Astrocyte (in vitro differentiated cells and primary cell): ENCODE results near the gene CLK4. TPM values are rescaled to one million over a fixed set of nuclear protein-coding genes. Genes with fewer than 3 reads are reported as not detected.

Experiments used
- DNase-seq: peaks from one replicate; pipeline ENCODE4 v3.0.0-alpha.2; 2010; ENCODE audit warnings: low read depth
- FAIRE-seq: peaks from 2 replicates; lab custom pipeline; 2011; peaks lifted over from hg19 to GRCh38; lab: Jason Lieb, UNC
- H2AFZ ChIP-seq: 2 replicates; pipeline ENCODE4 v1.6.0; 2012; ENCODE audit warnings: low read depth, low read length, inconsistent platforms
- H3K27ac ChIP-seq: 2 replicates; pipeline ENCODE4 v1.5.1; 2011; ENCODE audit warnings: low read depth, low read length, inconsistent platforms
- H3K27me3 ChIP-seq: 2 replicates; pipeline ENCODE4 v1.6.0; 2011; ENCODE audit warnings: low read length, inconsistent platforms; ENCODE audit not compliant: insufficient read depth
- H3K36me3 ChIP-seq: 2 replicates; pipeline ENCODE4 v1.5.1; 2011; ENCODE audit warnings: low read length, inconsistent platforms; ENCODE audit not compliant: insufficient read depth
- H3K4me1 ChIP-seq: 2 replicates; pipeline ENCODE4 v1.5.1; 2011; ENCODE audit warnings: low read length, inconsistent platforms; ENCODE audit not compliant: insufficient read depth
- H3K4me2 ChIP-seq: 2 replicates; pipeline ENCODE4 v1.6.0; 2012; ENCODE audit warnings: low read length, inconsistent platforms
- H3K4me3 ChIP-seq: 2 replicates; pipeline ENCODE4 v1.5.1; 2011; ENCODE audit warnings: low read depth, mild to moderate bottlenecking, low read length, inconsistent platforms; ENCODE audit not compliant: insufficient read depth
- H3K79me2 ChIP-seq: 2 replicates; pipeline ENCODE4 v1.6.0; 2012; ENCODE audit warnings: mild to moderate bottlenecking, low read length, inconsistent platforms; ENCODE audit not compliant: insufficient read depth
- H3K9ac ChIP-seq: 2 replicates; pipeline ENCODE4 v1.6.0; 2012; ENCODE audit warnings: mild to moderate bottlenecking, low read length, inconsistent platforms
- H3K9me3 ChIP-seq: 2 replicates; pipeline ENCODE4 v1.5.1; 2012; ENCODE audit warnings: low read depth, mild to moderate bottlenecking, low read length, inconsistent platforms; ENCODE audit not compliant: insufficient read depth
- H4K20me1 ChIP-seq: 2 replicates; pipeline ENCODE4 v1.6.0; 2012; ENCODE audit warnings: low read length, inconsistent platforms; ENCODE audit not compliant: insufficient read depth
- H3K27ac Mint-ChIP-seq: one replicate; pipeline ENCODE4 v1.8.0; 2021; ENCODE audit warnings: mild to moderate bottlenecking, mixed read lengths; ENCODE audit not compliant: unreplicated experiment
- H3K27me3 Mint-ChIP-seq: one replicate; pipeline ENCODE4 v1.8.0; 2021; ENCODE audit warnings: low read depth, mixed read lengths; ENCODE audit not compliant: unreplicated experiment
- H3K36me3 Mint-ChIP-seq: one replicate; pipeline ENCODE4 v1.8.0; 2021; ENCODE audit warnings: low read depth, mixed read lengths; ENCODE audit not compliant: unreplicated experiment
- H3K4me1 Mint-ChIP-seq: one replicate; pipeline ENCODE4 v1.8.0; 2021; ENCODE audit warnings: low read depth, mixed read lengths; ENCODE audit not compliant: unreplicated experiment
- H3K4me3 Mint-ChIP-seq: one replicate; pipeline ENCODE4 v1.8.0; 2021; ENCODE audit warnings: mild to moderate bottlenecking, moderate library complexity, mixed read lengths; ENCODE audit not compliant: unreplicated experiment
- H3K9me3 Mint-ChIP-seq: one replicate; pipeline ENCODE4 v1.8.0; 2021; ENCODE audit warnings: mild to moderate bottlenecking, mixed read lengths; ENCODE audit not compliant: unreplicated experiment
- CTCF ChIP-seq: IDR thresholded peaks from 2 replicates; pipeline ENCODE4 v1.5.1; 2011; ENCODE audit warnings: low read depth, mild to moderate bottlenecking, inconsistent platforms, low read length, moderate library complexity; ENCODE audit not compliant: insufficient read depth
- EZH2 ChIP-seq: IDR thresholded peaks from 2 replicates; pipeline ENCODE4 v1.6.1; 2012; ENCODE audit warnings: mild to moderate bottlenecking, low read length, inconsistent platforms; ENCODE audit not compliant: insufficient read depth
- total RNA-seq: library from RNA; stranded (reverse); gene quantifications from 2 replicates; pipeline ENCODE4 v1.2.1, GENCODE V29; 2021

Gene CLK4
- total RNA-seq, 1 donor from 2014 or later: 16.5 TPM

- no peak overlapping the region for H3K27ac Mint-ChIP-seq
- H3K9me3 Mint-ChIP-seq: peaks cover 8% of the 10 kb centered on the region
- Histone ChIP-seq H3K4me3 (no peak overlapping the region), H3K27ac (no peak overlapping the region), H3K27me3 (no peaks in the 10 kb centered on the region), H2AFZ (no peak overlapping the region), H4K20me1 (no peaks in the 10 kb centered on the region), H3K9ac (no peak overlapping the region), H3K9me3 (peaks cover 9% of the 10 kb centered on the region), H3K79me2 (no peaks in the 10 kb centered on the region), H3K36me3 (no peaks in the 10 kb centered on the region), H3K4me1 (peaks cover 10% of the 10 kb centered on the region), H3K4me2 (no peak overlapping the region)
- no peaks in the 10 kb centered on the region for H3K36me3 Mint-ChIP-seq
- FAIRE-seq (no peak), DNase-seq (no peak)
- peaks cover 8% of the 10 kb centered on the region for H3K27me3 Mint-ChIP-seq
- H3K4me3 Mint-ChIP-seq: no peak overlapping the region
- H3K4me1 Mint-ChIP-seq: peaks cover 11% of the 10 kb centered on the region
- TF ChIP-seq EZH2: no peak
- no peak for TF ChIP-seq CTCF
Measured at GRCh38 chr5:178637356-178638074, 10.7 kb upstream of the CLK4 start.

GRCh38 chr5:178632285-178632684 is 5.4 kb upstream of the CLK4 start:
- Histone ChIP-seq H3K36me3 (no peaks in the 10 kb centered on the region), H2AFZ (no peak overlapping the region), H3K9ac (no peak overlapping the region), H3K4me3 (no peak overlapping the region), H3K4me2 (no peak overlapping the region), H3K9me3 (no peaks in the 10 kb centered on the region), H3K79me2 (no peaks in the 10 kb centered on the region), H3K4me1 (no peaks in the 10 kb centered on the region), H3K27ac (no peak overlapping the region), H4K20me1 (no peaks in the 10 kb centered on the region), H3K27me3 (no peaks in the 10 kb centered on the region)
- peaks cover 4% of the 10 kb centered on the region for H3K9me3 Mint-ChIP-seq
- peaks cover 9% of the 10 kb centered on the region for H3K4me1 Mint-ChIP-seq
- peaks cover 8% of the 10 kb centered on the region for H3K27me3 Mint-ChIP-seq
- TF ChIP-seq EZH2: no peak
- TF ChIP-seq CTCF: no peak
- H3K4me3 Mint-ChIP-seq: no peak overlapping the region
- H3K27ac Mint-ChIP-seq: no peak overlapping the region
- H3K36me3 Mint-ChIP-seq: no peaks in the 10 kb centered on the region
- FAIRE-seq (no peak), DNase-seq (no peak)

- Mint-ChIP-seq H3K27ac (no peak overlapping the region), H3K4me3 (no peak overlapping the region), H3K27me3 (peaks cover 8% of the 10 kb centered on the region), H3K36me3 (no peaks in the 10 kb centered on the region), H3K4me1 (peaks cover 9% of the 10 kb centered on the region), H3K9me3 (peaks cover 4% of the 10 kb centered on the region)
- Histone ChIP-seq H3K27ac (no peak overlapping the region), H3K4me3 (no peak overlapping the region), H3K36me3 (no peaks in the 10 kb centered on the region), H2AFZ (no peak overlapping the region), H3K27me3 (no peaks in the 10 kb centered on the region), H3K9ac (no peak overlapping the region), H3K4me1 (no peaks in the 10 kb centered on the region), H4K20me1 (peaks cover 3% of the 10 kb centered on the region), H3K4me2 (no peak overlapping the region), H3K9me3 (no peaks in the 10 kb centered on the region), H3K79me2 (peaks cover 9% of the 10 kb centered on the region)
- DNase-seq (no peak), FAIRE-seq (no peak)
- no peak for TF ChIP-seq EZH2
Measured at GRCh38 chr5:178630951-178631350, 4.1 kb upstream of the CLK4 start.
